C4-2B (cell line): ENCODE measurements around the gene MRFAP1L1.

ENCODE experiments used
- ZFX ChIP-seq: fragments of 450-650 bp; IDR thresholded peaks from 2 replicates; pipeline ENCODE4 v1.6.1; 2017
- TF ChIP-seq, protein P1 (sequence below): fragments of 450-650 bp; conservative IDR thresholded peaks from 2 replicates; pipeline ENCODE4 v1.5.1; 2017; ENCODE audit warnings: mild to moderate bottlenecking

DNA sequence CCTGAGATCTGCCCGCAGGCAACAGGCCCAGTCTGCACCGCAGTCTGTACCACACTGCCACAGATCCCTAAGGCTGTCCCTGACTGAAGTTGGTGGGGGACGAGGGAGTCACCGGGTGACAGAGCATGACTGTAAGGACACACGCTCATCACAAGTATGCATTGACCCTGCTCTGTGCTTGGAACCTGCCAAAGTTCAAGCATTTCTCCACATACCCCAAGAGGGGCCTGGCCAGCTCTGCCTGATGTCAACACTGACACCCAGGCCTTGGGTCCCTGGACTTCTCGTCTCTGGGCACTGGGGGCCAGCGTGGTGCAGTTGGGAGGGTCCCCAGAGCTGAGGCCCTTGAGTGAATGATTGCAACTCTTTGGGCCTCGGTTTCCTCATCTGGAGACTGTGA, 14.2 kb upstream of the MRFAP1L1 start:
- TF ChIP-seq, protein P1, sequence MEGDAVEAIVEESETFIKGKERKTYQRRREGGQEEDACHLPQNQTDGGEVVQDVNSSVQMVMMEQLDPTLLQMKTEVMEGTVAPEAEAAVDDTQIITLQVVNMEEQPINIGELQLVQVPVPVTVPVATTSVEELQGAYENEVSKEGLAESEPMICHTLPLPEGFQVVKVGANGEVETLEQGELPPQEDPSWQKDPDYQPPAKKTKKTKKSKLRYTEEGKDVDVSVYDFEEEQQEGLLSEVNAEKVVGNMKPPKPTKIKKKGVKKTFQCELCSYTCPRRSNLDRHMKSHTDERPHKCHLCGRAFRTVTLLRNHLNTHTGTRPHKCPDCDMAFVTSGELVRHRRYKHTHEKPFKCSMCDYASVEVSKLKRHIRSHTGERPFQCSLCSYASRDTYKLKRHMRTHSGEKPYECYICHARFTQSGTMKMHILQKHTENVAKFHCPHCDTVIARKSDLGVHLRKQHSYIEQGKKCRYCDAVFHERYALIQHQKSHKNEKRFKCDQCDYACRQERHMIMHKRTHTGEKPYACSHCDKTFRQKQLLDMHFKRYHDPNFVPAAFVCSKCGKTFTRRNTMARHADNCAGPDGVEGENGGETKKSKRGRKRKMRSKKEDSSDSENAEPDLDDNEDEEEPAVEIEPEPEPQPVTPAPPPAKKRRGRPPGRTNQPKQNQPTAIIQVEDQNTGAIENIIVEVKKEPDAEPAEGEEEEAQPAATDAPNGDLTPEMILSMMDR, result no peak
- TF ChIP-seq ZFX, result no peak
